Left lung (tissue), 10 donors: ENCODE data around the gene INPP5D. TPM values are rescaled to one million over a fixed set of nuclear protein-coding genes. Genes with fewer than 3 reads are reported as not detected.
A peak's percentile ranks its signal among the peaks of the same experiment; 100 is the strongest.

ENCODE experiments used
- ATAC-seq: fragments of 200-7000 bp; cut with Tn5 transposase; one replicate; pipeline ENCODE4 v1.9.1; 2020; ENCODE audit warnings: moderate library complexity
- DNase-seq, 4 donors: peaks; one replicate each; pipeline ENCODE4 v3.0.0-alpha.2; 2013 to 2020
- H3K27ac ChIP-seq, 2 donors: fragments of 200-600 bp; sonication (generic) in 1 of 2; one replicate each; pipeline versions ENCODE4 v1.5.0 to v1.8.0; 2020 to 2021
- H3K27me3 ChIP-seq, 2 donors: fragments of 200-600 bp; sonication (generic) in 1 of 2; one replicate each; pipeline versions ENCODE4 v1.5.0 to v1.8.0; 2020 to 2021
- H3K36me3 ChIP-seq, 2 donors: fragments of 200-600 bp; sonication (generic) in 1 of 2; one replicate each; pipeline versions ENCODE4 v1.5.0 to v1.8.0; 2020 to 2021
- H3K4me1 ChIP-seq, 2 donors: fragments of 200-600 bp; one replicate each; pipeline ENCODE4 v1.8.0; 2021
- H3K4me3 ChIP-seq, 2 donors: fragments of 200-600 bp; sonication (generic) in 1 of 2; one replicate each; pipeline versions ENCODE4 v1.5.0 to v1.8.0; 2020 to 2021; ENCODE audit warnings: mild to moderate bottlenecking in 1 of 2
- H3K9me3 ChIP-seq, 2 donors: fragments of 200-600 bp; sonication (generic) in 1 of 2; one replicate each; pipeline versions ENCODE4 v1.5.0 to v1.8.0; 2020 to 2021
- CTCF ChIP-seq, 2 donors: fragments of 200-600 bp; sonication (generic) in 1 of 2; IDR thresholded peaks; one replicate each; pipeline versions ENCODE4 v1.5.0 to v1.8.0; 2021; ENCODE audit warnings: antibody characterized with exemption in 2 of 2
- intact Hi-C, 2 donors: fragments of 100-400 bp; cut with DNase I; formaldehyde crosslinking; loops; one replicate each; pipeline versions ENCODE4 v1.11.2 to v1.14.2; 2022
- polyA plus RNA-seq, 6 donors: library from polyadenylated mRNA; unstranded; fragments of 120-200 nt; gene quantifications; one replicate each; pipeline ENCODE4 v1.2.1, GENCODE V29; 2013; ENCODE audit not compliant: insufficient read length in 6 of 6
- total RNA-seq, 2 donors: library from RNA; stranded (reverse); fragmentation: NEBNext Ultra II Directional; extraction: Animal tissue kit (Norgen Biotek cat#: 25700); gene quantifications; one replicate each; pipeline ENCODE4 v1.2.1, GENCODE V29; 2021
- donor health status: DM: no; HTN: yes; CAD: no.
- donor health status: DM: no; HTN: no; CAD: no.

The INPP5D gene
- total and polyA plus RNA-seq, 8 donors, result 10.8 to 40.5 (median 15.0) TPM

- Histone ChIP-seq H3K36me3 (peaks cover 0 to 30% of the 10 kb centered on the region in 2 donors), H3K27ac (peak overlapping the region in 1 of 2 donors; percentile 83), H3K4me3 (peak overlapping the region; percentile 91 to 98), H3K9me3 (no peaks in the 10 kb centered on the region), H3K4me1 (peaks cover 3 to 61% of the 10 kb centered on the region in 2 donors), H3K27me3 (no peaks in the 10 kb centered on the region)
- TF ChIP-seq CTCF (IDR thresholded peaks at IDR 0.05), result no peak
- ATAC-seq, result peak; percentile 1
- intact Hi-C loops, result loop anchor here in 1 of 2 donors (10.0 kb wide), 1 partner anchor 397 kb away; no protein-coding TSS in a partner anchor
- DNase-seq, result no peak
Measured at GRCh38 chr2:233252227-233252626, 192.1 kb downstream of the INPP5D start.

- peaks cover 3 to 41% of the 10 kb centered on the region in 2 donors for H3K4me1 ChIP-seq
- no peak overlapping the region for H3K4me3 ChIP-seq
- no peaks in the 10 kb centered on the region for H3K9me3 ChIP-seq
- intact Hi-C loops, result loop anchor here in 1 of 2 donors (10.0 kb wide), 1 partner anchor 400 kb away; no protein-coding TSS in a partner anchor
- TF ChIP-seq CTCF (IDR thresholded peaks at IDR 0.05), result no peak
- H3K36me3 ChIP-seq, result peaks cover 0 to 59% of the 10 kb centered on the region in 2 donors
- ATAC-seq, result no peak
- no peaks in the 10 kb centered on the region for H3K27me3 ChIP-seq
- H3K27ac ChIP-seq, result no peak overlapping the region
- DNase-seq, result no peak
Measured at GRCh38 chr2:233255151-233255550, 195.0 kb downstream of the INPP5D start.

GRCh38 chr2:233256048-233256447, 195.9 kb downstream of the INPP5D start:
- intact Hi-C loops, result loop anchor here in 1 of 2 donors (10.0 kb wide), 1 partner anchor 401 kb away; no protein-coding TSS in a partner anchor
- ATAC-seq, result no peak
- TF ChIP-seq CTCF (IDR thresholded peaks at IDR 0.05), result no peak
- peaks cover 3 to 39% of the 10 kb centered on the region in 2 donors for H3K4me1 ChIP-seq
- DNase-seq, result no peak
- H3K27me3 ChIP-seq, result no peaks in the 10 kb centered on the region
- H3K9me3 ChIP-seq, result no peaks in the 10 kb centered on the region
- no peak overlapping the region for H3K27ac ChIP-seq
- peaks cover 0 to 68% of the 10 kb centered on the region in 2 donors for H3K36me3 ChIP-seq
- no peak overlapping the region for H3K4me3 ChIP-seq

Other genes with a start within 250 kb of the INPP5D start
- 1 to 10 TPM; 2.2 to 3.6 TPM for gene SNORC, start 190.1 kb upstream of the INPP5D start, total RNA-seq
- 1 to 10 TPM in 4 of 6 donors, under 1 TPM in 2; 0.53 to 2.7 (median 1.5) TPM for gene SNORC, start 190.1 kb upstream of the INPP5D start, polyA plus RNA-seq
- gene NGEF, start 47.1 kb upstream of the INPP5D start, total RNA-seq, result under 1 TPM; 0.26 to 0.71 TPM
- 1 to 10 TPM in 5 of 6 donors, under 1 TPM in 1; 0.93 to 3.6 (median 1.7) TPM for gene NGEF, start 47.1 kb upstream of the INPP5D start, polyA plus RNA-seq
- not detected for gene NEU2, start 27.7 kb upstream of the INPP5D start, total RNA-seq
- gene NEU2, start 27.7 kb upstream of the INPP5D start, polyA plus RNA-seq, result not detected
- gene ATG16L1, start 191.3 kb downstream of the INPP5D start, total RNA-seq, result 10 to 100 TPM; 25.0 to 29.4 TPM
- gene ATG16L1, start 191.3 kb downstream of the INPP5D start, polyA plus RNA-seq, result 10 to 100 TPM; 21.1 to 24.5 (median 23.0) TPM
- not detected for gene SAG, start 247.5 kb downstream of the INPP5D start, total RNA-seq
- under 1 TPM; 0.08 to 0.24 (median 0.19) TPM for gene SAG, start 247.5 kb downstream of the INPP5D start, polyA plus RNA-seq